PC-9 (cell line): ENCODE measurements around the gene TIMP3. TPM values are rescaled to one million over a fixed set of nuclear protein-coding genes. Genes with fewer than 3 reads are reported as not detected.

Experiments used
- BruUV-seq: library from RNA; stranded (reverse); fragments of 400-500 nt; replicated peaks from 2 replicates; lab custom pipeline; 2021; lab: Mats Ljungman, UMichigan
- CTCF ChIA-PET: fragments of 300-600 bp; sonication (Branson Sonifier 250); formaldehyde crosslinking; loops from one replicate; lab custom pipeline; 2022; ENCODE audit warnings: antibody characterized with exemption; lab: Charles Lee
- POLR2A ChIA-PET: fragments of 300-600 bp; sonication (Branson Sonifier 250); formaldehyde crosslinking; loops from one replicate; lab custom pipeline; 2022; ENCODE audit warnings: antibody characterized with exemption; ENCODE audit not compliant: unreplicated experiment; lab: Charles Lee
- DNase-seq, 2 experiments: peaks; one replicate each; pipeline versions ENCODE4 v3.0.0 to v3.0.0-alpha.2; 2015 to 2022; ENCODE audit warnings: mixed read lengths in 1 of 2
- H2AFZ ChIP-seq: fragments of 200-600 bp; sonication (generic); 2 replicates; pipeline ENCODE4 v1.8.1; 2017; ENCODE audit warnings: antibody characterized with exemption
- H3F3A ChIP-seq: fragments of 200-600 bp; sonication (generic); 2 replicates; pipeline ENCODE4 v1.8.1; 2017; ENCODE audit warnings: antibody characterized with exemption, mild to moderate bottlenecking, low read depth; ENCODE audit not compliant: insufficient read depth
- H3K27ac ChIP-seq: fragments of 200-600 bp; sonication (generic); 2 replicates; pipeline ENCODE4 v1.6.1; 2016; ENCODE audit warnings: mixed run types
- H3K27me3 ChIP-seq: fragments of 200-600 bp; sonication (generic); 2 replicates; pipeline ENCODE4 v1.6.1; 2016; ENCODE audit warnings: low read depth, mixed run types; ENCODE audit not compliant: insufficient read depth
- H3K36me3 ChIP-seq: fragments of 200-600 bp; sonication (generic); 2 replicates; pipeline ENCODE4 v1.6.1; 2016; ENCODE audit warnings: low read depth, mixed run types
- H3K4me1 ChIP-seq: fragments of 200-600 bp; sonication (generic); replicated peaks from 2 replicates; pipeline ENCODE4 v1.6.1; 2016; ENCODE audit warnings: mixed run types; ENCODE audit not compliant: insufficient read depth
- H3K4me2 ChIP-seq: fragments of 200-600 bp; sonication (generic); 2 replicates; pipeline ENCODE4 v1.6.1; 2017; ENCODE audit warnings: mixed run types
- H3K4me3 ChIP-seq: fragments of 200-600 bp; sonication (generic); 2 replicates; pipeline ENCODE4 v1.6.1; 2016; ENCODE audit warnings: mixed run types
- H3K79me2 ChIP-seq: fragments of 200-600 bp; sonication (generic); 2 replicates; pipeline ENCODE4 v1.6.1; 2017; ENCODE audit warnings: low read depth, mixed run types
- H3K9me2 ChIP-seq: fragments of 200-600 bp; sonication (generic); 2 replicates; pipeline ENCODE4 v1.8.1; 2017; ENCODE audit warnings: mild to moderate bottlenecking; ENCODE audit not compliant: insufficient read depth
- H3K9me3 ChIP-seq: fragments of 200-600 bp; sonication (generic); 2 replicates; pipeline ENCODE4 v1.8.1; 2016; ENCODE audit warnings: low read depth; ENCODE audit not compliant: insufficient read depth
- H4K20me1 ChIP-seq: fragments of 200-600 bp; sonication (generic); 2 replicates; pipeline ENCODE4 v1.8.1; 2017; ENCODE audit not compliant: insufficient read depth
- EZH2 ChIP-seq: fragments of 200-600 bp; sonication (generic); IDR thresholded peaks from 2 replicates; pipeline ENCODE4 v1.8.0; 2017; ENCODE audit warnings: antibody characterized with exemption, low read depth
- intact Hi-C: fragments of 100-400 bp; cut with micrococcal nuclease; formaldehyde crosslinking; loops from one replicate; pipeline ENCODE4 v1.10.0; 2022; ENCODE audit not compliant: unreplicated experiment
- total RNA-seq: library from RNA; stranded (reverse); gene quantifications from 2 replicates; pipeline ENCODE4 v1.2.3, GENCODE V29; 2021
- TF ChIP-seq, protein P1 (sequence below): fragments of 200-600 bp; sonication (generic); conservative IDR thresholded peaks from 2 replicates; pipeline ENCODE4 v1.6.1; 2017; ENCODE audit warnings: mixed run types, antibody characterized with exemption, mild to moderate bottlenecking, moderate library complexity

TIMP3 gene
- total RNA-seq, 1 experiment from 2014 or later = 79.8 TPM

DNA sequence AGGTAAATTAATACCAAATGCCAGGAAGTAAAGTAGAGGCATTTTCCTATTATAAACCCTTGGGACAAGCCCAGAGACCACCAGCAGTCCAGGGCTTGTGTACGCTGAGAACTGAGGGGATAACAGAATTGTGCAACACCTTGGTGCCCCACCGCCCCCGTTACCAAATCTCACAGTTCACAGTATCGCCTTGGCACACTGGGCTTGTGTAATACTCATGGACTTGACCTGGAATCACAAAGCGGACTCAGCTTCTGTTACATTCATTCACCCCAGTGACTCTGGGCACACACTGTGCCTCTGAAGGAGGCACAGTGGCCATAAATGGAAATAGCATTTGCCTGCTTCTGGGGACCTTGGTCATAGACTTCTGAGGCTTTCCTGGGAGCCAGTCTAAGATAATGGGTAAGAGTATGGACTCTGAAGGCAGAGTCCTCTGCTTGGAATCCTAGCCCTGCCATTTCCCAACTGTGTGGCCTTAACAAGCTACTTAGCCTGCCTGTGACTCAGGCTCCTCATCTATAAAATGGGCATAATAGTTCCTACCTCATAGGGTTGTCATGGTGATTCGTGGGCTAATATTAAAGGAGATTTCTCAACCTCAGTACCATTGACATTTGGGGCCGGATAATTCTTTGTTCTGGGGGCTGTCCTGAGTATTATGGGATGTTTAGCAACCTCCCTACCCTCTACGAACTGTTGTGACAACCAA, 53.7 kb downstream of the TIMP3 start:
- H3K27ac ChIP-seq = no peak overlapping the region; the same call in 1 of the 2 replicates

DNA sequence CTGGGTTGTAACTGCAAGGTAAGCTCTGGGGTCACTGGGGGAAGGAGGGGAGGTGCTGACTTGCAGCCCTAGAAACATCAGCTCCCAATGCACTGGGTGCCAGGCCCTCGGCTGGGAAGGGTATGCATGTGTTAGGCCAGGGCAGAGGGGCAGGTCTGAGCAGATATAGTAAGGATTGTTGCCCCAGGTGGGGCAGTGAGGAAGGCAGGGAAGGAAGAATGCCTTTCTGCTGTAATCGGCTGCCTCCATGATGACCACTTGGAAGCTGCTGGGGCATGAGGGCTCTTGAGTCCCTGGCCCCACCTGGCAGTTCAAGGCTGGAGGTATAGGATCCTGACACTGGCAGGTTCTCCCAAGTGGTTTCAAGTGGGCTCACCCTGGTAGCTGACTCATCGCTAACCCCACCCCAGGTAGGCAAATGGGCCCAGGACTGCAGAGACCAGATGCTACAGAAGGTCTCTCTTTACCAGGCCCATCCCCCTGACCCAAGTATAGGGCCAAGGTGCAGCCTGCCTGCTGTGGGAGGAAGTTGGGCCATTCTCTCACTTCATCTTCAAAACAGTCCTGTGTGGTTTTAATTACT, 56.7 kb downstream of the TIMP3 start:
- ChIA-PET POLR2A (interaction anchor here (0.6 kb wide), 1 partner anchor 257 kb away, joined by 8 read pairs; no protein-coding TSS in a partner anchor), CTCF (no interaction called here)
- DNase-seq = no peak
- intact Hi-C loops = no loop called here
- TF ChIP-seq, protein P1, sequence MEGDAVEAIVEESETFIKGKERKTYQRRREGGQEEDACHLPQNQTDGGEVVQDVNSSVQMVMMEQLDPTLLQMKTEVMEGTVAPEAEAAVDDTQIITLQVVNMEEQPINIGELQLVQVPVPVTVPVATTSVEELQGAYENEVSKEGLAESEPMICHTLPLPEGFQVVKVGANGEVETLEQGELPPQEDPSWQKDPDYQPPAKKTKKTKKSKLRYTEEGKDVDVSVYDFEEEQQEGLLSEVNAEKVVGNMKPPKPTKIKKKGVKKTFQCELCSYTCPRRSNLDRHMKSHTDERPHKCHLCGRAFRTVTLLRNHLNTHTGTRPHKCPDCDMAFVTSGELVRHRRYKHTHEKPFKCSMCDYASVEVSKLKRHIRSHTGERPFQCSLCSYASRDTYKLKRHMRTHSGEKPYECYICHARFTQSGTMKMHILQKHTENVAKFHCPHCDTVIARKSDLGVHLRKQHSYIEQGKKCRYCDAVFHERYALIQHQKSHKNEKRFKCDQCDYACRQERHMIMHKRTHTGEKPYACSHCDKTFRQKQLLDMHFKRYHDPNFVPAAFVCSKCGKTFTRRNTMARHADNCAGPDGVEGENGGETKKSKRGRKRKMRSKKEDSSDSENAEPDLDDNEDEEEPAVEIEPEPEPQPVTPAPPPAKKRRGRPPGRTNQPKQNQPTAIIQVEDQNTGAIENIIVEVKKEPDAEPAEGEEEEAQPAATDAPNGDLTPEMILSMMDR = no peak
- no peak for TF ChIP-seq EZH2
- Histone ChIP-seq H3F3A (peaks cover 99% of the 10 kb centered on the region), H3K79me2 (peaks cover 35% of the 10 kb centered on the region), H3K9me3 (no peaks in the 10 kb centered on the region), H3K4me2 (no peak overlapping the region), H3K27me3 (no peaks in the 10 kb centered on the region), H4K20me1 (peaks cover 76% of the 10 kb centered on the region), H3K4me3 (no peak overlapping the region), H3K36me3 (peaks cover 74% of the 10 kb centered on the region), H3K4me1 (no peaks in the 10 kb centered on the region), H3K9me2 (no peaks in the 10 kb centered on the region), H3K27ac (0 out of 2 replicates have a peak overlapping the region, but pooled peaks have one; percentile 3), H2AFZ (no peak overlapping the region)
- no TSS peak for BruUV-seq

More for the DNA sequence above, 53.7 kb downstream of the TIMP3 start:
- H3K4me2 ChIP-seq = no peak overlapping the region
- ChIA-PET CTCF (no interaction called here), POLR2A (no interaction called here)
- H3K9me3 ChIP-seq = no peaks in the 10 kb centered on the region
- BruUV-seq = no TSS peak
- H3K9me2 ChIP-seq = no peaks in the 10 kb centered on the region
- TF ChIP-seq EZH2 = no peak
- TF ChIP-seq, protein P1 = no peak
- H3K36me3 ChIP-seq = peaks cover 96% of the 10 kb centered on the region
- peaks cover 100% of the 10 kb centered on the region for H3F3A ChIP-seq
- H2AFZ ChIP-seq = no peak overlapping the region
- peaks cover 56% of the 10 kb centered on the region for H3K79me2 ChIP-seq
- H4K20me1 ChIP-seq = peaks cover 97% of the 10 kb centered on the region
- DNase-seq = no peak
- H3K27me3 ChIP-seq = no peaks in the 10 kb centered on the region
- no peak overlapping the region for H3K4me3 ChIP-seq
- no peaks in the 10 kb centered on the region for H3K4me1 ChIP-seq
- intact Hi-C loops = no loop called here

DNA sequence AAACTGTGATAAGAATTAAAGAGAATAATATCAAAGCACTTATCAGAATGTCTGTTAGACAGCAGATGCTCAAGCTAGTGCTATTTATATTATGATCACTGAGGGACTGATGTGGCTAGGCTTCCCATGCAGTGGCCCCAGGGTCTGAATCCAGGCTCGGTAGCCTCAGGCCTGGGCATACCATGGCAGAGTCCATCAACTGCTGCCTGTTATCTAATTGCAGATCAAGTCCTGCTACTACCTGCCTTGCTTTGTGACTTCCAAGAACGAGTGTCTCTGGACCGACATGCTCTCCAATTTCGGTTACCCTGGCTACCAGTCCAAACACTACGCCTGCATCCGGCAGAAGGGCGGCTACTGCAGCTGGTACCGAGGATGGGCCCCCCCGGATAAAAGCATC, 57.5 kb downstream of the TIMP3 start:
- intact Hi-C loops = no loop called here
- H3K9me2 ChIP-seq = no peaks in the 10 kb centered on the region
- H2AFZ ChIP-seq = no peak overlapping the region
- ChIA-PET CTCF (no interaction called here), POLR2A (no interaction called here)
- no peaks in the 10 kb centered on the region for H3K27me3 ChIP-seq
- no peak overlapping the region for H3K27ac ChIP-seq
- TF ChIP-seq, protein P1 = no peak
- TF ChIP-seq EZH2 = no peak
- no peaks in the 10 kb centered on the region for H3K9me3 ChIP-seq
- no peak overlapping the region for H3K4me2 ChIP-seq
- H3K36me3 ChIP-seq = peaks cover 66% of the 10 kb centered on the region
- DNase-seq = no peak
- BruUV-seq = no TSS peak
- peaks cover 29% of the 10 kb centered on the region for H3K79me2 ChIP-seq
- H3K4me3 ChIP-seq = no peak overlapping the region
- 0 out of 2 replicates have a peak, but pooled peaks cover 2% of the 10 kb centered on the region for H3K4me1 ChIP-seq
- H3F3A ChIP-seq = peaks cover 99% of the 10 kb centered on the region
- peaks cover 70% of the 10 kb centered on the region for H4K20me1 ChIP-seq
